GM06990 (cell line): ENCODE measurements around the gene CDC14A.

Source experiments
- DNase-seq: peaks from one replicate; pipeline ENCODE4 v3.0.0-alpha.2; 2011; ENCODE audit not compliant: insufficient read length; ENCODE audit errors: extremely low read depth
- H3K27me3 ChIP-seq: replicated peaks from 2 replicates; pipeline ENCODE4 v1.6.0; 2011; ENCODE audit warnings: low read length; ENCODE audit not compliant: control insufficient read depth, insufficient read depth
- H3K36me3 ChIP-seq: 2 replicates; pipeline ENCODE4 v1.5.1; 2011; ENCODE audit warnings: low read length; ENCODE audit not compliant: control insufficient read depth, insufficient read depth
- H3K4me3 ChIP-seq: replicated peaks from 2 replicates; pipeline ENCODE4 v1.5.1; 2011; ENCODE audit warnings: low read depth, mild to moderate bottlenecking, control low read depth, low read length
- TF ChIP-seq, protein P1 (sequence below): IDR thresholded peaks from 2 replicates; pipeline ENCODE4 v1.5.1; 2011; ENCODE audit warnings: low read length, control low read depth, mild to moderate bottlenecking, inconsistent platforms; ENCODE audit not compliant: insufficient read depth, poor library complexity, severe bottlenecking

CDC14A gene

DNA sequence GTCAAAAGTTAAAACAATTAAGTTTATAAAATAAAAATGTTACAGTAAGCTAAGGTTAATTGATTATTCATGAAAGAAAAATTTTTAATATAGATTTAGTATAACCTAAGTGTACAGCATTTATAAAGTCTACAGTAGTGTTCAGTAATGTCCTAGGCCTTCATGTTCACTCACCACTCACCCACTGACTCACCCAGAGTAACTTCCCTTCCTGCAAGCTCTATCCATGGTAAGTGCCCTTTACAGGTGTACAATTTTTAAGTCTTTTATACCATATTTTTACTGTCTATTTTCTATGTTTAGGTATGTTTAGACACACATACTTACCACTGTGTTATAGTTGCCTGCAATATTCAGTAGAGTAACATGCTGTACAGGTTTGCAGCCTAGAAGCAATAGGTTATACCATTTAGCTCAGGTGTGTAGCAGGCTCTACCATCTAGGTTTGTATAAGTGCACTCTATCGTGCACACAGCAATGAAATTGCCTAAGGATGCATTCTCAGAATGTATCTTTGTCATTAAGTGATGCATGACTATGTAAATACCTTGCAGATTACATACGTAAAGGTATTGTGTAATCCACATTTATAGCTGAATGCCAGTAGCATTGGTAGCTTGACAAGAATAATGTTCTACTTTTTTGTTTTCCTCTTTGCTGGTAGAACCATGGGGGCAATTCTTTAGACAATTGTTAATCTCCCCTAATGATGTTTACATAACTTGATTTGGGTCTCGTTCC lies 149.9 kb downstream of the CDC14A start:
- peaks cover 9% of the 10 kb centered on the region for H3K36me3 ChIP-seq
- no peak overlapping the region for H3K4me3 ChIP-seq
- TF ChIP-seq, protein P1, sequence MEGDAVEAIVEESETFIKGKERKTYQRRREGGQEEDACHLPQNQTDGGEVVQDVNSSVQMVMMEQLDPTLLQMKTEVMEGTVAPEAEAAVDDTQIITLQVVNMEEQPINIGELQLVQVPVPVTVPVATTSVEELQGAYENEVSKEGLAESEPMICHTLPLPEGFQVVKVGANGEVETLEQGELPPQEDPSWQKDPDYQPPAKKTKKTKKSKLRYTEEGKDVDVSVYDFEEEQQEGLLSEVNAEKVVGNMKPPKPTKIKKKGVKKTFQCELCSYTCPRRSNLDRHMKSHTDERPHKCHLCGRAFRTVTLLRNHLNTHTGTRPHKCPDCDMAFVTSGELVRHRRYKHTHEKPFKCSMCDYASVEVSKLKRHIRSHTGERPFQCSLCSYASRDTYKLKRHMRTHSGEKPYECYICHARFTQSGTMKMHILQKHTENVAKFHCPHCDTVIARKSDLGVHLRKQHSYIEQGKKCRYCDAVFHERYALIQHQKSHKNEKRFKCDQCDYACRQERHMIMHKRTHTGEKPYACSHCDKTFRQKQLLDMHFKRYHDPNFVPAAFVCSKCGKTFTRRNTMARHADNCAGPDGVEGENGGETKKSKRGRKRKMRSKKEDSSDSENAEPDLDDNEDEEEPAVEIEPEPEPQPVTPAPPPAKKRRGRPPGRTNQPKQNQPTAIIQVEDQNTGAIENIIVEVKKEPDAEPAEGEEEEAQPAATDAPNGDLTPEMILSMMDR: no peak
- no peak for DNase-seq
- no peaks in the 10 kb centered on the region for H3K27me3 ChIP-seq

DNA sequence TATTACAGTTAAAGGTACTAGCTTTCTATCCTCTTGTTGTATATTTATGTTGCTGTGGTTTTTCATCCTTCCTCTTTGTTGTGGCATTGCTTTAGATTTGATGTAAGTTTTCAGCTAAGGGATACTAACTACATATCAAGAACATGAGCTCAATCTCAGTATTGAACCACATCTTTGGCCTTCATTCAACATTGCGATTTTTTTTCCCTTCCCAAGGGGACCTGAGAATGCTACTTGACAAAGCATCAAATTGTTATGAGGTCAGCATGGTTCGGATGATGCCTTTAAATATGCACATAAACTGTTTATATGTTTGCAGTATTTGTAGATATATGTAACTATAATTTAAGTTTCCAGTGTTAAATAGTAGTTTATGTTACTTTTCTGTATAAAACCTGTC lies 153.9 kb downstream of the CDC14A start:
- Histone ChIP-seq H3K27me3 (no peaks in the 10 kb centered on the region), H3K4me3 (no peak overlapping the region), H3K36me3 (no peaks in the 10 kb centered on the region)
- TF ChIP-seq, protein P1: no peak
- no peak for DNase-seq

DNA sequence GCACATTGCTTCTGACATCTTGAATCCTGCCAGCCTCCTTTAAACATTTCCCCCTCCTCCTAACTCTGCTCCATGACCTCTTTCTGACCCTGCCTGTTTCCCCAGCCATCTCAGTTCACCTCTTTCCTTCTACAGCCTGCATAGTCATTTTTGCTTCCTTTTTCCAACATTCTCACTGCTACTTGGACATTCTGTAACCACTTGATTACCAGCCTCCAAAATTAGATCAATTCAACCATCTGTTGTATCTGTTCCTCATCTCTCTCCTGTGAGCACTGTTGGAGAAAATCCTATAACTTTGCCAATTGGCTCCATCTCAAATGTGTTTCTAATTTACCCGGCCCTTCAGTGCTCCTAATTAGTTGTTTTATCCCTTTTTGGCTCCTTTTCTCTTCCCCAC lies 158.1 kb downstream of the CDC14A start:
- Histone ChIP-seq H3K4me3 (no peak overlapping the region), H3K27me3 (no peaks in the 10 kb centered on the region), H3K36me3 (no peaks in the 10 kb centered on the region)
- TF ChIP-seq, protein P1: no peak
- no peak for DNase-seq

DNA sequence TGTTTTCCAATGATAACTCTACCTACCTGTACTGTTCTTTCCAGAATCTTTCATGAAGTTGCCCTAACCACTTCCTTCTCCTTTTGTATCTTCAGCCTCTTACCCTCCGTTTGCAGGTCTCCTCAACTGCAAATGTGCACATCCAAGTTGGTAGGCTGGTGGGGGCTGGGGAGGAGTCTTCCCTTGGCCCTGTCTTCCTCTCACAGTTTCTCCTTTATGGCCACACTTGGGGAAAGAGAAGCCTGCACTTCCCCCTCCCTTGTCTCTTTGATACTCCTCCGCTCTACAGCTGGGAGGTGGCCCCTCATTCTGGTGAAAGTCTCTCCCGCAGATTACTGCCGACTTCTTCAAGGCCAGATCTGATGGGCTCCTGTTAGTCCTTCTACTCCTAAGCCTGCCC lies 158.8 kb downstream of the CDC14A start:
- TF ChIP-seq, protein P1: no peak
- no peak overlapping the region for H3K4me3 ChIP-seq
- no peaks in the 10 kb centered on the region for H3K27me3 ChIP-seq
- DNase-seq: no peak
- H3K36me3 ChIP-seq: no peaks in the 10 kb centered on the region

DNA sequence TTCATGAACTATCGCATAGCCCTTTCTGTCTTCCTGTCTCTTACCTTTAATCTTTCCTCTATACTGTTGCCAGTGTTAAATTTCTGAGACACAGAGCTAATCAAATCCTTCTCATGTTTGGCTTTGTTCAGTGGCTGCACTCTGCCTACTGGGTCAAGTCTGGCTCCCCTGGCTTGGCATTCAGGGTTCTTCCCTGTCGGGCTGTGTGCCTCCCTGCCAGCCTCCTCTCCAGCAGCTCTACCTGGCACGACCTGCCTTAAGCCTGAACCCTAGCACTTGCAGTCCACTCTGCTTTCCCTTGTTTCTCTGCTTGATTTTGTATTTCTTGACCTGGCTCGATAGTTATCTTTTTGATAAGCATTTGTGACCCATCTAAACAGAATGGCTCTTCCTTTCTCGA lies 159.5 kb downstream of the CDC14A start:
- TF ChIP-seq, protein P1: no peak
- DNase-seq: no peak
- Histone ChIP-seq H3K36me3 (no peaks in the 10 kb centered on the region), H3K4me3 (no peak overlapping the region), H3K27me3 (no peaks in the 10 kb centered on the region)

DNA sequence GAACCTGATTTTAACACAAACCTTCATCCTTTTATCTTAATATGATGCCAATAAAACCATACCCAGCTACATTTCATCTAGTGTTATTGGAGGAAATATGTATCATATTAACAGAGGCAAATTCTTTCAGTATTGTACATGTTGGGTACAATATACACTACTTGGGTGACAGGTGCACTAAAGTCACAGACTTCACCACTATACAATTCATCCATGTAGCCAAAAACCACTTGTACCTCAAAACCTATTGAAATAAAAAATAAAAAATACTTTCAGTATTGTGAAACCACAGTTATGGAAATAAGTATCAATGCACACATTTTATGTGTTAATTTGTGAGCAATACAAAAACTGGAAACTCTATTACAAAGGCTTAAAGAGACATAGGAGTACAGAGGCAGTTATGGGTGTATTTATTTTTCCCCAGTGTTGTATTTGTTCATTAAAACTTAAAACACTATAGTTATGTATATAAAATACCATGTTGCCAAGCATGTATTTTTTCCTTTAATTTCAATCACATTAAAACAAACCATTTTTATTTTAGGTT lies 160.6 kb downstream of the CDC14A start:
- Histone ChIP-seq H3K4me3 (no peak overlapping the region), H3K36me3 (no peaks in the 10 kb centered on the region), H3K27me3 (no peaks in the 10 kb centered on the region)
- no peak for DNase-seq
- TF ChIP-seq, protein P1: no peak
